Measurements from ENCODE around the gene DSCAML1.

Gene DSCAML1

DNA sequence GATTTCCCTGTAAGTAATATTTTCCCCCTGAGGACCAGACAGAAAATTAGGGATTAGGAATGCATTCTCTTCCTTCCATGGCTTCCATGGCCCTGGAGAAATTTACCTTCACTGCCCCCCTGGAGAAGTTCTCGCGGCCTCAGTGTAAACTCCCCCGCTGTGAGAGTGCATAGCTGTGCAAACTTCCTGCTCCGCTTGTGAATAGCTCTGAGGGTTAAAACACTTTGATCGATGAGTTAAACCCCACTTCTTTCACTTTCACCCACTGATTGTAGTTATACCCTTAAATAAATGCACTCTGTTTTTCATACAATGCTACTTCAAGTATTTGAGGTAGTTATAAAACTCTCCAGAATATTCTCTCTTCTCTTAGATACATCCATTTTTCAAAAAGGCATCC, 190.8 kb downstream of the DSCAML1 start:
- Histone ChIP-seq H3K9ac (ENCODE audit: low read length) (no peak overlapping the region), H4K20me1 (ENCODE audit: insufficient read depth, low read length) (no peaks in the 10 kb centered on the region), H3K36me3 (replicated peaks; ENCODE audit: low read depth, low read length) (no peaks in the 10 kb centered on the region), H3K27ac (ENCODE audit: low read length) (no peak overlapping the region), H3K4me1 (ENCODE audit: low read length) (peaks cover 44% of the 10 kb centered on the region), H3K4me2 (ENCODE audit: low read length) (peak overlapping the region; percentile 52), H3K4me3 (ENCODE audit: low read length) (peak overlapping the region; percentile 21), H2AFZ (ENCODE audit: low read depth, low read length) (no peak overlapping the region), H3K79me2 (ENCODE audit: low read length) (no peaks in the 10 kb centered on the region), H3K9me3 (ENCODE audit: insufficient read depth, low read length) (no peaks in the 10 kb centered on the region), H3K27me3 (ENCODE audit: low read depth, low read length) (no peaks in the 10 kb centered on the region)
- TF ChIP-seq, protein P1, sequence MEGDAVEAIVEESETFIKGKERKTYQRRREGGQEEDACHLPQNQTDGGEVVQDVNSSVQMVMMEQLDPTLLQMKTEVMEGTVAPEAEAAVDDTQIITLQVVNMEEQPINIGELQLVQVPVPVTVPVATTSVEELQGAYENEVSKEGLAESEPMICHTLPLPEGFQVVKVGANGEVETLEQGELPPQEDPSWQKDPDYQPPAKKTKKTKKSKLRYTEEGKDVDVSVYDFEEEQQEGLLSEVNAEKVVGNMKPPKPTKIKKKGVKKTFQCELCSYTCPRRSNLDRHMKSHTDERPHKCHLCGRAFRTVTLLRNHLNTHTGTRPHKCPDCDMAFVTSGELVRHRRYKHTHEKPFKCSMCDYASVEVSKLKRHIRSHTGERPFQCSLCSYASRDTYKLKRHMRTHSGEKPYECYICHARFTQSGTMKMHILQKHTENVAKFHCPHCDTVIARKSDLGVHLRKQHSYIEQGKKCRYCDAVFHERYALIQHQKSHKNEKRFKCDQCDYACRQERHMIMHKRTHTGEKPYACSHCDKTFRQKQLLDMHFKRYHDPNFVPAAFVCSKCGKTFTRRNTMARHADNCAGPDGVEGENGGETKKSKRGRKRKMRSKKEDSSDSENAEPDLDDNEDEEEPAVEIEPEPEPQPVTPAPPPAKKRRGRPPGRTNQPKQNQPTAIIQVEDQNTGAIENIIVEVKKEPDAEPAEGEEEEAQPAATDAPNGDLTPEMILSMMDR (IDR thresholded peaks at IDR 0.05; ENCODE audit: low read depth, low read length) = no peak
- no peak for TF ChIP-seq EZH2phosphoT487 (IDR thresholded peaks at IDR 0.05; ENCODE audit: low read depth)

DNA sequence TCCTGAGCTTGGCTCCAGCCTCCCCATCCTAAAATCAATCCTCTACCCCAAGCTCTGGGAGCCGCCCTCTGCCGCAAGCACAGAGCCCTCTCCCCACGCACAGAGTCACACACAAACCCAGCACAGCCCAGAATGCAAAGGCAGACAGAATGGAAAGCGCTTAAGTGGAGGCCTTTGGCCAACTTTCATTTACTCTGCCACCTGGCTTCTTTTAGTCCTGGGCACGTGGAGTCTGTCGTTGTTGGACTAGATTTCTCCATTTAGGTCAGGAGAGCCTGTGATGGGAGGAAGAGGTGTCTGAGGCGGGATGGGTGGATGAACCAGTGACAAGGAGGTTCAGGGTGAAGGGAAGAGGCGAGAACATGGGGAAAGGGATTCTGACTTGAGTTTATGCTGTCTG, 191.7 kb downstream of the DSCAML1 start:
- Histone ChIP-seq H3K9me3 (ENCODE audit: insufficient read depth, low read length) (no peaks in the 10 kb centered on the region), H3K4me1 (ENCODE audit: low read length) (peaks cover 35% of the 10 kb centered on the region), H3K27me3 (ENCODE audit: low read depth, low read length) (no peaks in the 10 kb centered on the region), H3K79me2 (ENCODE audit: low read length) (no peaks in the 10 kb centered on the region), H3K27ac (ENCODE audit: low read length) (no peak overlapping the region), H3K36me3 (replicated peaks; ENCODE audit: low read depth, low read length) (no peaks in the 10 kb centered on the region), H2AFZ (ENCODE audit: low read depth, low read length) (no peak overlapping the region), H4K20me1 (ENCODE audit: insufficient read depth, low read length) (no peaks in the 10 kb centered on the region), H3K9ac (ENCODE audit: low read length) (no peak overlapping the region), H3K4me2 (ENCODE audit: low read length) (no peak overlapping the region), H3K4me3 (ENCODE audit: low read length) (no peak overlapping the region)
- TF ChIP-seq EZH2phosphoT487 (IDR thresholded peaks at IDR 0.05; ENCODE audit: low read depth) = no peak
- TF ChIP-seq, protein P1 (IDR thresholded peaks at IDR 0.05; ENCODE audit: low read depth, low read length) = no peak

DNA sequence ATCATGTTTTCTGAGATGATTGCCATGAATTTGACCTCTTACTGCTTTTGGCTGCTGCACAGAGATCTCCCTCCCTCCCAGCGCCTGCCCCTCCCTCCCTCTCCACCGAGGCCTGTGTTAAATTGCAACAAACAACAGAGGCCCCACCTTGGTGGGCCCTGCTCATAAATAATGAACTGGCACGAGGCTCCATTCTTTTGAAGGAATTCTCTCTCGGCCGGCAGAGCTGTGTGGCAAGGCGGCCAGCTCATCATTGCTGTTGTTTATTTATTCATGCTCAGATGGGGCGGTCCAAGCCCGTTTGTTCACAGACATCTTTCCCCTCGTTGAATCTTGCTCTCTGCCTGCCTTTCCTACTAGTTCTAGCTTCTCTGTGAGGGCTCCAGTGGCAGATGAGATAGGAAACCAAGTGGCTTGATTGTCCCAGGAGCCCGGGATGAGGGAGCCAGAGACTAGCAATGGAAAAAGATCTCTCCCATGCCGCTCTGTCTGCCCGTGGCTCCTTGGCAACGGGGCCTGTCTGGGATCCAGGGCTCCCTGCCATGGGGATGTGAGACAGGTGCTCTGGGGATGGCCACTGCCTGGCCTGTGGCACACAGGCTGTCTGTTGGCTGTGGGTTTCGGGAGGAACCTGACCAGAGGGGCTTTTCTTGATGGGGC, 192.6 kb downstream of the DSCAML1 start:
- Histone ChIP-seq H3K79me2 (ENCODE audit: low read length) (no peaks in the 10 kb centered on the region), H3K36me3 (replicated peaks; ENCODE audit: low read depth, low read length) (no peaks in the 10 kb centered on the region), H3K27me3 (ENCODE audit: low read depth, low read length) (peaks cover 5% of the 10 kb centered on the region; the same call in 1 of the 2 replicates), H3K4me3 (ENCODE audit: low read length) (no peak overlapping the region), H2AFZ (ENCODE audit: low read depth, low read length) (no peak overlapping the region), H3K9ac (ENCODE audit: low read length) (no peak overlapping the region), H3K9me3 (ENCODE audit: insufficient read depth, low read length) (no peaks in the 10 kb centered on the region), H4K20me1 (ENCODE audit: insufficient read depth, low read length) (no peaks in the 10 kb centered on the region), H3K4me2 (ENCODE audit: low read length) (no peak overlapping the region), H3K27ac (ENCODE audit: low read length) (no peak overlapping the region), H3K4me1 (ENCODE audit: low read length) (peaks cover 27% of the 10 kb centered on the region)
- TF ChIP-seq EZH2phosphoT487 (IDR thresholded peaks at IDR 0.05; ENCODE audit: low read depth) = no peak
- TF ChIP-seq, protein P1 (IDR thresholded peaks at IDR 0.05; ENCODE audit: low read depth, low read length) = no peak

DNA sequence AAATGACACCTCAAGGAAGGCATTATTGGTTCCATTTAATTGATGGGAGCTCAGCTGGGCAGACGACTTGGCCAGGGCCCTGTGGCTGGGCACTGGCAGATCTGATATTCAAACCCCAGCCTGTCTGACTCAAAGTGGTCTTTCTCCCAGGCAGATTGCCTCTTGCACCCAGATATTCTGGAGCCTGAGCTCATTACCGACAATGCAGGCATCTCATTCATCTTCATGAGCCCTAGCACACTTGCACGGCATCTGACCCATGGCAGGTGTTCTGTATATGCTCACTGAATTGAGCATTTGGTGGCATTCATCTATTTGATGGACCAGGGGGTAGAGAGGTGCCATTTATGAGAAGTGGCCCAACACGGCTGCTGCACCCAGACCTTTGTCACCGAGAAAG, 193.1 kb downstream of the DSCAML1 start:
- Histone ChIP-seq H3K4me2 (ENCODE audit: low read length) (no peak overlapping the region), H3K27me3 (ENCODE audit: low read depth, low read length) (peaks cover 10% of the 10 kb centered on the region; the same call in 1 of the 2 replicates), H3K4me1 (ENCODE audit: low read length) (peaks cover 21% of the 10 kb centered on the region), H3K9me3 (ENCODE audit: insufficient read depth, low read length) (no peaks in the 10 kb centered on the region), H2AFZ (ENCODE audit: low read depth, low read length) (no peak overlapping the region), H3K4me3 (ENCODE audit: low read length) (no peak overlapping the region), H3K36me3 (replicated peaks; ENCODE audit: low read depth, low read length) (no peaks in the 10 kb centered on the region), H3K27ac (ENCODE audit: low read length) (no peak overlapping the region), H3K9ac (ENCODE audit: low read length) (no peak overlapping the region), H4K20me1 (ENCODE audit: insufficient read depth, low read length) (no peaks in the 10 kb centered on the region), H3K79me2 (ENCODE audit: low read length) (no peaks in the 10 kb centered on the region)
- no peak for TF ChIP-seq EZH2phosphoT487 (IDR thresholded peaks at IDR 0.05; ENCODE audit: low read depth)
- TF ChIP-seq, protein P1 (IDR thresholded peaks at IDR 0.05; ENCODE audit: low read depth, low read length) = no peak
